HepG2 (cell line): ENCODE results near the gene FAM110A. TPM values are rescaled to one million over a fixed set of nuclear protein-coding genes. Genes with fewer than 3 reads are reported as not detected.
A peak's percentile ranks its signal among the peaks of the same experiment; 100 is the strongest.

ENCODE experiments used
- BORCS8-MEF2B ChIP-seq: sonication (generic); formaldehyde crosslinking; IDR thresholded peaks from 2 replicates; pipeline ENCODE4 v1.8.0; 2022; ENCODE audit warnings: mild to moderate bottlenecking, missing genetic modification reagents
- CBX2 ChIP-seq, 2 experiments: fragments of 200-600 bp in 1 of 2; sonication (generic); formaldehyde crosslinking in 1 of 2; IDR thresholded peaks; 2 replicates each; pipeline versions ENCODE4 v1.7.0 to v1.8.1; 2018 to 2022; ENCODE audit warnings: low read depth in 2 of 2, low read length in 1 of 2, mild to moderate bottlenecking in 1 of 2, missing genetic modification reagents in 1 of 2
- CTCF ChIP-seq: sonication (generic); formaldehyde crosslinking; IDR thresholded peaks from 2 replicates; pipeline ENCODE4 v1.5.0; 2020; ENCODE audit warnings: mild to moderate bottlenecking, missing genetic modification reagents, moderate library complexity
- ELK4 ChIP-seq: sonication (generic); formaldehyde crosslinking; IDR thresholded peaks from 2 replicates; pipeline ENCODE4 v1.9.0; 2021; ENCODE audit warnings: missing genetic modification reagents, borderline replicate concordance
- IRF1 ChIP-seq: sonication (generic); formaldehyde crosslinking; IDR thresholded peaks from 2 replicates; pipeline ENCODE4 v1.4.0; 2020; ENCODE audit warnings: low read depth, mild to moderate bottlenecking, missing genetic modification reagents
- IRF9 ChIP-seq: sonication (generic); formaldehyde crosslinking; IDR thresholded peaks from 2 replicates; pipeline ENCODE4 v1.8.0; 2022; ENCODE audit warnings: missing genetic modification reagents, mild to moderate bottlenecking, borderline replicate concordance
- KAT2B ChIP-seq: fragments of 150-350 bp; IDR thresholded peaks from 2 replicates; pipeline ENCODE4 v1.6.1; 2014; ENCODE audit warnings: low read depth, low read length, borderline replicate concordance
- RFX3 ChIP-seq: IDR thresholded peaks from 2 replicates; pipeline ENCODE4 v1.6.1; 2016; ENCODE audit warnings: missing biosample characterization, missing genetic modification reagents
- SIN3B ChIP-seq: fragments of 150-350 bp; IDR thresholded peaks from 2 replicates; pipeline ENCODE4 v1.6.1; 2014; ENCODE audit warnings: low read length
- U2AF1 ChIP-seq: fragments of 200-400 bp; formaldehyde crosslinking; optimal IDR thresholded peaks from 2 replicates; pipeline ENCODE3; 2017; ENCODE audit warnings: mild to moderate bottlenecking, low read depth, low read length
- ZBTB25 ChIP-seq: IDR thresholded peaks from 2 replicates; pipeline ENCODE4 v1.6.1; 2018; ENCODE audit warnings: missing genetic modification reagents
- ZHX2 ChIP-seq, 2 experiments: sonication (generic) in 1 of 2; formaldehyde crosslinking in 1 of 2; IDR thresholded peaks; 2 replicates each; pipeline versions ENCODE4 v1.6.1 to v1.9.0; 2014 to 2022; ENCODE audit warnings: antibody characterized with exemption in 1 of 2, borderline replicate concordance in 1 of 2, inconsistent platforms in 1 of 2, low read depth in 1 of 2, missing genetic modification reagents in 1 of 2
- ZNF275 ChIP-seq: sonication (generic); formaldehyde crosslinking; IDR thresholded peaks from 2 replicates; pipeline ENCODE4 v1.8.0; 2022; ENCODE audit warnings: missing genetic modification reagents, mild to moderate bottlenecking, inconsistent platforms, borderline replicate concordance
- polyA plus RNA-seq, 8 experiments: library from polyadenylated mRNA; depleted of rRNA in 3 of 8; stranded (reverse) in 7 of 8; unstranded in 1 of 8; fragments of >200 nt; fragmentation: Illumina TruSeq in 4 of 8; extraction: Trizol in 4 of 8; gene quantifications; 2 replicates each; pipeline versions ENCODE4 v1.2.1 to v1.2.3, GENCODE V29; 2011 to 2016; ENCODE audit warnings: low read depth in 4 of 8, missing spikeins in 1 of 8, mixed read lengths in 1 of 8; ENCODE audit not compliant: insufficient read depth in 1 of 8
- total RNA-seq, 5 experiments: library from RNA; depleted of rRNA; stranded (reverse); fragments of >200 nt; fragmentation: Illumina TruSeq; extraction: Trizol; gene quantifications; 2 replicates each; pipeline ENCODE4 v1.2.3, GENCODE V29; 2016; ENCODE audit warnings: low read depth in 1 of 5

The FAM110A gene
- total and polyA plus RNA-seq, 2 of the 13 experiments (the other 11 are each of a cell fraction or from before 2014, with no cell fraction given): 1.9 TPM

GRCh38 chr20:815914-816606, 17.5 kb upstream of the FAM110A start (continued):
- TF ChIP-seq ZHX2 (IDR thresholded peaks at IDR 0.05; ENCODE audit: low read depth) (no peak), ZHX2 (CRISPR knock-in tag; IDR thresholded peaks at IDR 0.05; ENCODE audit: borderline replicate concordance) (no peak), ELK4 (no peak), SIN3B (0 out of 2 replicates have a peak, but pooled peaks have one; percentile 53), U2AF1 (peak; percentile 76), CTCF (CRISPR knock-in tag) (peak; percentile 97), BORCS8-MEF2B (CRISPR knock-in tag) (peak; percentile 50; the same call in 1 of the 2 replicates), IRF9 (CRISPR knock-in tag) (no peak), ZNF275 (CRISPR knock-in tag) (no peak), IRF1 (CRISPR knock-in tag) (no peak), RFX3 (CRISPR knock-in tag) (no peak), KAT2B (no peak), CBX2 (IDR thresholded peaks at IDR 0.05; ENCODE audit: low read depth, low read length) (no peak), CBX2 (CRISPR knock-in tag; IDR thresholded peaks at IDR 0.05; ENCODE audit: low read depth) (0 out of 2 replicates have a peak, but pooled peaks have one; percentile 32), ZBTB25 (peak; percentile 43; the same call in 1 of the 2 replicates)
